HG03575 (cell line): Measurements from ENCODE around the gene TCTN1.
"Not testable (repeated sequence)": the region's sequence is repeated elsewhere in the genome, so short reads cannot be mapped to it uniquely, and the experiment has no call there.

Experiments
- ATAC-seq: cut with Tn5 transposase; IDR thresholded peaks from one replicate; pipeline ENCODE4 v1.9.1; 2021; ENCODE audit not compliant: unreplicated experiment, insufficient number of reproducible peaks, low FRiP score; ENCODE audit errors: extremely low read depth

Gene TCTN1

DNA sequence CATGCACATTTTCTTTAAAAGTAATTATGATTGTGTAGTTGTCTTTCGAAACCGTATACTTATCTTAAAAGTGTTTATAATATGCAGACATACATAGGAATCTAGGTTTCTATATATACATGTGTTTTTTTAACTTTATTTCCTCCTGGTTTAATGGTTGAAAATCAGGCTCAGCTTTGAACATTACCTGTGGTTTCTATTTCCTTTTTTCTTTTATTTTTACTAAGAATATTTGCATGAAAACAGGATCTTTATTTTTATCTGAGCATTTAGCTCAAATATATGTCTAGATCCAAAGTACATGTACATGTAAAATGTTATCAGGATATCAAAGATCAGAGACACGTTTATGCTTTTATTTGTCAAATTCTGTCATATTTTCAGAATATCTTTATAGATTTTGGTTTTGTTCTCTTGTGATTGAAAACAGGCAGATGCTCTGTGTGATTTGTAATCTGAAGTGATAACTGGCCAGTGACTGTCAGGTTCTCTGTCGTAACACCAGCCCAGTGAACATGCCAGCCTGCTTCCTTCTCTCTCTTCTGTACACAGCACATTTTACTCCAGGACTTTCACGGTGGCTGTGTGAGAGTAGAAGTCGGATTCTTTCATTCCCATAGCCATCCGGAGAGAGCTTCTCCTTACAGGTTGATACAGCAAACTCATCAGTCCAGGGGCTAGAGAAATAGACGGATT lies 13.7 kb downstream of the TCTN1 start:
- no peak for ATAC-seq

DNA sequence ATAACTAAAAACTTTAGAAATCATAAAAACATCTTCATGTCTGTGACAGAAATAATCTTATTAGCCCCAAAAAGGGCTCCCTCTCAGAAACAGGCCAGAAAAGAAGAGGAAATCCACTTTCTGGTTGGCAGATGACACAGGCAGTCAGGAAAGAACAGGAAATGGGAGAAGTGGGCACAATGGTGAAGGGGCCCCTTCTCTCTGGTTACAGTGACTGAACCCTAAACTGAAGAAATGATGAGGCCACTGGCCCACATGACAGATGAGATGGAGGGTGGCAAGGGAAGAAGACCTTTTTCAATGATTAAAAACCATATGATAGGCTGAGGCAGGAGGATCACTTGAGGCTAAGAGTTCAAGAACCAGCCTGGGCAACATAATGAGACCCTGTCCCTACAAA lies 21.1 kb downstream of the TCTN1 start:
- no peak for ATAC-seq

DNA sequence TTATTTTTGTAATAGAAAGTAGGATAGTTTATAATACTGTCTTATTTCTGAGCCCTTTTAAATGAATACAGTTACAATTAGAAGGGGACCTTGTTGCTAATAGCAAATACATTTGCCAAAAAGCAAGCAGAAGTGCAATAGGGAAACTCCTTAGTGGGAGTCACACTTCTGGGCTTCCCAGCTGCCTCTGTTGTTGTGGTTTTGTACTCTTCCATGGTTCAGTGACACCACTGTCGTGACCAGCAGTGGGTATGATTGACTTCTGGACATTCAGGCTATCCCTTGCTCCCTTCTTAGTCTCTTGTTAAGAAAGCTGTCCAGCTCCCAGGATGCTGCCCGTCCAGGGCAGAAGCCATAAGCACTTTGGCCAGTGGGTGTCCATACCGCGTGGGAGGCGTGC lies 22.6 kb downstream of the TCTN1 start:
- ATAC-seq = no peak

DNA sequence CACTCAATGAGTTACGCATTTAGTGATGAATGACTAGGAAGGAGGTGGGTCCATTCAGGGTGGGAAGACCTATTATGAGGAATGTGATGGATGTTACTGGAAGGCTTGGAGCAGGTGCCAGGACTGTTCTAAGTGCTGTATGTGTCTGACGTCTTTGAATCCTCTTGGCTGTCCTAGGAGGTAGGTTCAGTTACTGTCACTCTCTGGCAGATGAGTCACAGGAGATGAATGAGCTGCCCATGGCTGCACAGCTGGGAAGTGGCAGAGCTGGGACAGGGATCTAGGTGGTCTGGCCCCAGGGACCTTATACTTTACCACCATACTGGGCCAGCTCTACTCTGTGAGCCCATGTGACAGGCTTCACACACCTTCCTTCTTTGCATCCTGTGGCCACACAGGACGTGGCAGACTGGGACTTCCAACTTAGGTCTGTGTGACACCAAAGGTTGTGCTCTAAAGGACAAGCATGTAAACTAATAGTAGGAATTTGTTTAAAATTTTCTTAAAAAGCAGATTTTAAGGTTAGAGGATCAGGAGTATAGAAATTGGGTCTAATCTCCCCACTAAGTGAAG lies 24.0 kb downstream of the TCTN1 start:
- ATAC-seq = no peak

DNA sequence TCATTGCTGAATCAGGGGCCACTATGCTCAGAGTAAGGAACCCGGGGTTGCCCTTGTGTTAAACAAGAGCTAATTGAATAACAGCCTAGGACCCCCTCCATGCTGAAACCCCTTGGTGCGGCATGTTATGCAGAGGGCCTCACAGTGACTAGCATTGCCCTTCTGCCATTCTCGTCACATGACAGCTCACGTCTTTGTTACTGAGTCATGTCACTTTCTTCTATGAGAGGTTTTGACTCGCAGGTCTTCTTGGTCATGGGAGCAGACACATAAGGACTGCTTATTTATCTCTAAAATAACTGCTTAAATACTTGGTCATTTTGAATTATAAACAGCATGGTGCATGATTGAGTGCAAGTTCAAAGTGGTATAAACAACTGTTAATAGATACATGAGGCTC lies 24.9 kb downstream of the TCTN1 start:
- no peak for ATAC-seq

DNA sequence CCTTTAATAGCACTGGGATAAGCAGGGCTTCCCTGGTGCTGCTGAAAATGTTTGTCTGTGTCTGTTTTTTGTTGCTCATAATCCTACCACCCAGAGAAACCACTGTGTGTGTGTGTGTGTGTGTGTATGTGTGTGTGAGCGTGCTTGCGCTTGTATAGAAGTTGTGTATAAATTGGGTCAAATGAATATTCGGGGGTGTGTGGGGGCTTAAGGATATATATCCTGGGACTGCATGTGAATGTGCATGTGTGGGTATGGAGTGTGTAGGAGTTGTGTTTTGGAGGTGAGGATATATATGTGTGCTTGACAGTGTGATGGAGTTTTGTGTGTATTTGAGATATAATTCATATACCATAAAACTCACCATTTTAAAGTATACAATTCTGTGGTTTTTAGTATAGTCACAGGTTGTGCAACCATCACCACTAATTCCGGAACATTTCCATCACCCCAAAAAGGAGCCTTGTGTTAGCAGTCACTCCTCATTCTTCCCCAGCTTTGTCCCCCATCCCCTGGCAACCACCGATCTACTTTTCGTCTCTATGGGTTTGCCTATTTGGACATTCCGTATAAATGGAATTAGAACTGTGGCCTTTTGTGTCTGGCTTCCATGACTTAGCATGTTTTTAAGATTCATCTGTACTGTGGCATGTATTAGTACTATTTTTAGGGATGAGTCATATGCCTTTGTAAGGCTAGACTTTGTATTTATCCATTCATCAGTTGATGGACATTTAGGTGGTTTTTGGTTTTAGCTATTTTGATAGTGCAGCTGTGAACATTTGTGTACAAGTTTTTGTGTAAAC lies 25.6 kb downstream of the TCTN1 start:
- ATAC-seq = no peak

DNA sequence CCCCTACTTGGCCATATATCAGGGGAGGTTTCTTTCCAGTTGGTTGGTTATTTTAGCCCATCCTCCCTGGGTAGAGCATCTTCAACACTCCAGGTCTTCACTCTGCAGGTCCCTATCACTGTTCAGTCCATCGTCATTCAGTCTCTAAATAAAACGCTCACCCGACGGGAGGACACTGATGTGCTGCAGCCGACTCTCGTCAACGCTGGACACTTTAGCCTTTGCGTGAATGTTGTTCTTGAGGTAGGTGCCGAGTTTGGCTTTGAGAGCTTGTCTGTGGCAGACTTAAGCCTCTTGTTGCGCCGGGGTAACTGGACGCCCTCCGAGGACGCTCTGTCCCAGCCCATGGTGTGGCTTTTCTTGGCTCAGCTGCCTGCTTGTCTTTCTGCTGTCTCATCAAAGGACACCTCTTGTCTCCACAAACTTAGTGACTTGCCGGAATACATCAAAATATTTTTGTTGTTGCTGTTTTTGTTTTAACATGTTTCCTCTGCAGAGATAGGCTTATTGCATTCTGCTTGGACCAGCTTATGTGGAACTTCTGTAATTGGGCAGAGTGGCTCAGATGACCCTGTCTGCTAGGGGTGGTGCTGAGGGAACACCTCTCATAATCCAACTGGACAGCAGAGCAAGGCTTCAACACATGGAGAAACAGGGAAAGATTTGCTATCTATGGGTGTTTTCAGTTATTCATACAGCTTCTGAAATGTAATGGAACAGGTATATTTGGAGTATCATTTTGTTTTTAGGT lies 26.5 kb downstream of the TCTN1 start:
- no peak for ATAC-seq

DNA sequence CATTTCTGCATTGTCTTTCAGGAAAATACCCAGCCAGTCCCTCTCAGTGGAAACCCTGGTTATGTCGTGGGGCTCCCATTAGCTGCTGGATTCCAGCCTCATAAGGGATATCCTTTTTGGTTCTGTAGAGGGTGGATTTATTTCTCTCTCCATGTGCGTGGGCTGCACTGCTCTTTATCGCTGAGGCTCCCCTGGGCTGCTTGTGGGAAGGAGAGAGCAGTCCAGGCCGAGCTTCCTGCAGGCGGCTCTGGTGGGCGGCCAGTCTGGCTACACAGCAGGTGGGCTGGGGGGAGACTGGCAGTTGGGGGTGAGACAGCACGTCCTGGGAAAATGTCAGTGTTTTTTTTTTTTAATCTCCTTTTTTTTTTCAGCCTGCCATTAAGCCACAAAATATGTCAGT lies 27.6 kb downstream of the TCTN1 start:
- ATAC-seq = no peak

DNA sequence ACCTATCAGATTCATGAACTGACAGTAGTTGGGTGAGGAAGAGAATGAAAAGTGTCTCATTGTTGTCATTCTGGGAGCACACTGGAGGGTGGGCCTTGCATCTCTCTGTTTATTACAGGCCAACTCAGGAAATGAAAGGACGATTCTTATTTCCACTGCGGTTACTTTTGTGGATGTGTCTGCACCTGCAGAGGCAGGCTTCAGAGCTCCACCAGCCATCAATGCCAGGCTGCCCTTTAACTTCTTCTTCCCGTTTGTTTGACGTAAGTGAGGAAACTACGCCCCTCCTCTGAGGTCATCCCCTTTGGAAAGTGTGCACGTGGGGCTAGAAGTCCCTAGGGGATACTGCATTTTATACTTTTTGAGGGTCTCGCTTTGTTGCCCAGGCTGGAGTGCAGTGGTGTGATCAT lies 33.7 kb downstream of the TCTN1 start:
- no peak for ATAC-seq

DNA sequence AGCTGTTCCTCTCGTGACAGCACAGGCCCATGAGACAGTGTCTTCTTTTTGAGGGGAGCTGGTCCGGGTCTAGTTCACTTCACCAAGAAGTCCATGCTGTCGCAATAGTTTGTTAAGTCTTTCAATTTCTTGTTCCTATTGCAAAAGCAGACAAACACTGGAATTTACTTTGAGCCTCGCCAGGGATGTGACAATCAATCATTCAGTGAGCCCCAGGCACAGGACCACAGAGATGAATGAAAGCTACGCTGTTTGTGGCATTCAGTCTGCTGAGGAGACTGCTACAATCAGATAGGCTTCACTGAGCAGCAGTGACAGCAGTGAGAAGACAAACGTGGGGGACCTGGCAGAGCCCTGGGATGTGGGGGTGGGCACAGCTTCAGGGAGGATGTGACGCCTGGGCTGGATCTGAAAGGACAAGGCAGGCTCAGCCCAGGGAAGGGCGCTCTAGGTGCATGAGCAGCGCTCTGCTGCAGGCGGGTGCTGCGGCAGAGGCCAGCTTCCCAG lies 35.5 kb downstream of the TCTN1 start:
- no peak for ATAC-seq

DNA sequence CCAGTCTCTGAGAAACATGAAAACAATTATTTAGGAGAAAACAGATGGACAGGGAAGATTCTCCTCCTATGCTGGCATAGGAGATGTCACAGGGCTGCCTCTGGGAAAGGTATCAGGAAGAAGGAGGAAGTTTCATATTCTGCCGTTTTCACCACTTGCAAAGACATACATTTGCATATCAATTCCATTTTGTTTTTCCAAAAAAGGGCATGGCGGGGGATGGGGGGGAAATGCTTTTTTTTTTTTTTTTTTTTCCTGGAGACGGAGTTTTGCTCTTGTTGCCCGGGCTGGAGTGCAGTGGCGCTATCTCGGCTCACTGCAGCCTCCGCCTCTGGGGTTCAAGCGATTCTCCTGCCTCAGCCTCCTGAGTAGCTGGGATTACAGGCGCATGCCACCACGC lies 40.3 kb downstream of the TCTN1 start:
- not testable (repeated sequence) for ATAC-seq

DNA sequence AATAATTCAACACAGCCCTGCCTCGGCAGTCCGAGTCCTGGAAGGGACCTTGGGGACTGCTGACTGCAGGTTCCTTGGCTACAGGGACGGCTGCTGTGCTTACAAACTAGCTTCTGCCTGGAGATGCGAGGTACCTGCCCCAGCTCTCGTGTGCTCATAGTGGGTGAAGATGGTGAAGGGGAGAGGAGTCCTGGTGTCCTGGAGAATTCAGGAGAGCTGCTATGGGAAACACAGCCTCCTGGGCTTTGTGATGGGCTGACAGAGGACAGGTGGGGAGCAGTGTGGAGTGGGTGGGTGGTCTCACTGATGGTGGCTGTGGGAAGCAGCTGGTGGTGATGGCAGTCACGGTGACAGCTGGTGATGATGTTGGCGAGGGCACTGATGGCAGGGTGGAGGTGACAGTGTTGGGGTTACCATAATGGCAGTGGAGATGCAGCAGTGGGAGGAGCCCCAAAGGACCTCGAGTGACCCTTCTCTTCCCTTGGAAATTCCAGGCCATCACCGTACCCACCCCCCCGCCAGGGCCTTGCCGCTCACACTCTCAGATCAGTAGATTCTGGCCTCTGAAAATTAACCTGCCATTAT lies 42.2 kb downstream of the TCTN1 start:
- no peak for ATAC-seq

DNA sequence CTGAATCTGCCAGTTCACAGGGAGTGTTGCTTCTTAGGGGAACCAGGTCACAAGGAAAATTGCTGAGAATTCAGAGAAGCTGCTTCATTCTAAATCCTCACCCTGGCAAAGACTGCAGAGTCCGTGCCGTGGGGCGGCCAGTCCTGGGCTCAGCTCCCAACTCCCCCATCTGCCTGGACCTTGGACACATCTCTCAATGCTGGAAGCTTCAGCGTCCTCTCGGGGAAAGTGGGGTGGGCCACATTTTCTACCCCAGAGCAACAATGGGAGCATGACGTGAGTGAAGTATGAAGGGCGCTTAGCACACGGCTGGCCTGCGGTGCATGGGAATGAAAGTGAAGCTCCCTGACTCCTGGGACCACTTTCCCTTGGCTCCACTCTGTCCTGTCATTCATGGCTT lies 43.8 kb downstream of the TCTN1 start:
- no peak for ATAC-seq

DNA sequence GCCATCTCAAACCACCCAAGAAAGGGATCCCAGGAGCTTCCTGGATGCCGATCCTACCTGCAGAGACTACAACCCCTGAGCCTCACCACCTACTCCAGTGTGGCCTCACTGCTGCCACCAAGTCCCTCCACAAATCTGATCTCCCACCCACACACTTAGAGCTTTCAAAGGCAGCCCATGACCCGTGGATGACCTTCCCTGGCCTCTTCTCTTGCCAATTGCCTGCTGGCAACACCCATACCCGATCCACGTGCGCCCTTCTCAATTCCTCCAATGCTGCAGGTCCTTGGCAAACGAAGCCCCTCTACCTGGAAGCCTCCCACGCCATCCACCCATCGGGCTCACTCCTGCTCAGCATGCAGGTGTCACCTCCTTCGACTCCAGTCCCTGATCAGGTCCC lies 44.3 kb downstream of the TCTN1 start:
- no peak for ATAC-seq

DNA sequence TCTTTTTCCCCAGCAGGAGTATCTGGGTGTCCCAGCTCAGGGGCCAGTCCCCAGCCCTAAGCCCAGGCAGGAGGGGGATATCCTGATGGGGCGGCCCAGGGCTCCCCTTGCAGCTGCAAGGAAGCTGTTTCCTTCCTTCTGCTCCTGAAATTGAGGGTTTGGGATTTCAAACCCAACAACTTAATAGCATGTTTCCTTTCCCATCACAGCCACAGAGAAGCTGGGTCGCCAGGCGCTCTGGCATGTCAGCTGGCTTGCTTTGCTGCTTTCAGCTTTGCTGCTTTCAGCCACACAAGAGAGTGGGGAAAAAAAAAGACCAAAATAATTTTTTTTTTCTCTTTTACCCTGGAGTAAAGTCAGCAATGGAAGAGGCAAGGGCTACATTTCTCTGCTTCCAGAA lies 44.9 kb downstream of the TCTN1 start:
- no peak for ATAC-seq

DNA sequence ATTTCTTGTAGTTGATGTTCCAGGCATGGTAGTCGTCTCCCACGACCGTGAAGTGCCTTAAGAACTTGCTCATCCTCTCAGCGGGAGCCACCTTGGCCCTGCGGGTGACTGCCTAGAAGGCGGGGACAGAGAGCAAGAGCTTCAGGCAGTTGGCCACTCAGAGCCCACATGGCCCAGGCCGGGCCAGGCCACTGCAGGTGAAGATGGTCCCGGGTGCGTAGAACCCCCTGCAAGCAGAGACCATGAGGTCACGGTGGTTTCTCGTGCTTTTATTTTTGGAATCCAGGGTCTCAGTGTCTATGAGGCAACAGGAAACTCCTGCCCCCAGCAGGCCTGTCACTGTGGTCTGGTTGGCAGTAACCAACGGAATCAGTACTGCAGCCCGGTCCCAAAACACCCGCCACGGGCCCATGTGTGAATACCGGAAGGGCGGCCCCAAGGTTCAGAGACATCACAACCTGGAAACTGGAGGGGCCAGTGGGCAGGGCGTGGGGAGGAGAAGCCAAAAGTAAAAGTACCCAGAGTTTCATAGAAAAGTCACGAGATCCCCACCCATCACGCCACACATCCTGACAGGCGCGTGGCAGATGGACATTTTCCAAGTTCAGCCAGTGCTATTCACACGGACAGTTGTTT lies 47.5 kb downstream of the TCTN1 start:
- ATAC-seq = peak; percentile 67

DNA sequence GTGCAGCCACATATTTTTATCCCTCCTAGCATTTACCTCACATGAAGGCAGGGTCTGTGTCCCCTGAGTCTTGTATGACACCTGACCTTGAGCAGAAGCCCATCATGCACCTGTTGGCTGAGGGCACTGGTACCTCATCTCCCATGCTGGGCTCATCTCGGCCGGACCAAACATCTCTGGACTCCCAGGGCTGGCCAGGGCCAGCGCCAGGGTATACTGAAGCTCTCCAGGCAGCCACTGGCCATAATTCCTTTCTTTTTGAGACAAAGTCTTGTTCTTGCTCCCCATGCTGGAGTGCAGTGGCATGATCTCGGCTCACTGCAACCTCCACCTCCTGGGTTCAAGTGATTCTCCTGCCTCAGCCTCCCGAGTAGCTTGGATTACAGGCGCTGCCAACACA lies 53.0 kb downstream of the TCTN1 start:
- no peak for ATAC-seq

DNA sequence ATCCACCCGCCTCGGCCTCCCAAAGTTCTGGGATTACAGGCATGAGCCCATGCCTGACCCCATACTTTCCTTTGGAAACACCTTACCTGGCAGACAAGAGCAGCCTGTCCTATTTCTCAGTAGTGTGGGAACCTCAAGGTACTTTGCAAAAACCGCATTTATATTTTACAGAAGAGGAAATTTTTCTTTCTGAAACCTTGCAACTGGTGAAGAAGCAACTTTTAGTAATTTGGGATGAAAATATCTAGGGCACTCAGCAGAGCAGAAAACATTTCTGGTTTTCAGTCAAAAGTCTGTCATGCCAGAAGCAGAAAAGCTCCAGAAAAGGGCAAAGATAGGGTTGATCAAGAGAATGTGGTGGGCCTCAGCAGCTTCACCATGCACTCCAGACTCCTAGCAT lies 53.7 kb downstream of the TCTN1 start:
- no peak for ATAC-seq
